HG03457 (cell line): ENCODE measurements around the gene SOX5.
"Not testable (repeated sequence)": the region's sequence is repeated elsewhere in the genome, so short reads cannot be mapped to it uniquely, and the experiment has no call there.

Source experiments
- ATAC-seq: cut with Tn5 transposase; IDR thresholded peaks from one replicate; pipeline ENCODE4 v1.9.1; 2021; ENCODE audit warnings: moderate number of reproducible peaks; ENCODE audit not compliant: unreplicated experiment

The SOX5 gene

DNA sequence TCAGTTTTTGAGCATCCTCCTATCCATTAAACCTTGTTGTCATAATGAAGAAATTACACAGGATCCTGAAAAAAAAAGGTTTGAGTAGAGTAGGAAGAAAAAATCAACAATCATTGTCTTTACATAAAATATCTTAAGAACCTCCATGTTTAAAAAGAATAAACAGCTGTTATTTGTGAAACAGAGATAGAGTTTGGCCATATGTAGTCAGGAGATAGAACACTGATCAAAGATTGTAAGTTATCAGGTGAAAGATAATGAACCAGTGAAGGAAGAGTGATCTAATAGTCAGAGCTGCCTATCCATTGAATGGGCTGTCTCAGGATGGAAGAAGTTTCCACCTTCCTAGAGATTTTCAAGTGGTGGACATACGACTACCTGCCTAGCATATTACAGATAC is 397.1 kb downstream of the SOX5 start:
- no peak for ATAC-seq

DNA sequence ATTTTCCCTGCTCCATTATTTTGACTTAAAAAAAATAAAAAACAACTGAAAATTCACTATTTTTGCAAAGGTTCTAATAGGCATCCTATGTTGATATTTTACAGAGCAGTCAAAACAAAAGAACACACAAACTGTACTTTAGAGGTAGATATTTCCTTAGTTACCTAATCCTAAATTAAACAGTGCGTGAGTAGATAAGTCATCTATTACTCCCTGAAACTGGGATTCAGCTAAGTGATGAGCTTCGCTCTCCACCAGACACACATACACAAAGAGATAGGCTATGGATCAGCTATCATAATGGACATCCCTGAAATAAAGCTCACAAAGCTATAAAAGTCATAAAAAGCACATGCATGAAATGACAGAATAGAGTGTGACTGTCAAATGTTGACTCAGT is 398.7 kb downstream of the SOX5 start:
- ATAC-seq = no peak

- no peak for ATAC-seq
Observed at GRCh38 chr12:23548742-23549141, 400.7 kb downstream of the SOX5 start.

GRCh38 chr12:23546756-23547155 is 402.7 kb downstream of the SOX5 start:
- no peak for ATAC-seq

DNA sequence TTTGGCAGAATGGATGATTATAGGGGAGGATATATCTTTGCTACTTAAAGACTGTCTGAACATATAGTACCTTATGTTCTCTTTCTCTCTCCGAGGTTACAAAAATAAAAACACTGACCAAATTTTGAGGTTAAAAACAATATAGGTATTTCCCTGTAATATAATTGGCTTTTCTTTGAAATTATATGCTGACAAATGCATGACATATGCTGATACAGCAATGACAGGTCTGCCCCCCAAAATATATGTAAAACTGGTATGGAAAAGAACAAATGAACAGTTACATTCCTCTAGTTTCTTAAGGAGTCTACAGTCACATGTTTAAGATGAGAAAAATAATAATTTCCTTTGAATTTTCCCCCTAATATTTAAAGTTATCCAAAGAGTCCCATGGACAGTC is 405.7 kb downstream of the SOX5 start:
- ATAC-seq = no peak

- ATAC-seq = no peak
Observed at GRCh38 chr12:23542187-23542586, 407.3 kb downstream of the SOX5 start.

DNA sequence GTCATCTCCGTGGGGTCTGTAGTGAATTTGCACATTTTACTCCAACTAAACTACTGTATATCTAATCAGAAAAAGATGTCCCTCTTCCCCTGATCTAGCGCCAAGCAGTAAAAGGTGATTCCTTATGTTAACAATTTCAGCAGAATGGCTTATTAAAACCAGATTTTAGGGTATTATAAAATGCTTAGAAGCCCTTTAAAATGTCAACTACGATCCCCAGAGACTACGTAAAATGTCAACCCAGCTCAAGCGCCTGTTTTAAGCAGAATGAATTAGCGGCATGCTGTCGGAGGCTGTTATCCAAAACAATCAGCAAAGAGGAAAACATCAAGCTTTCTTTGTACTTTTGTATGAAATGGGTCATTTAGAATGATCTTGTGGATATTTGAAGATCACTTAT is 408.9 kb downstream of the SOX5 start:
- no peak for ATAC-seq

GRCh38 chr12:23536293-23536692 is 413.2 kb downstream of the SOX5 start:
- peak; percentile 93 for ATAC-seq

DNA sequence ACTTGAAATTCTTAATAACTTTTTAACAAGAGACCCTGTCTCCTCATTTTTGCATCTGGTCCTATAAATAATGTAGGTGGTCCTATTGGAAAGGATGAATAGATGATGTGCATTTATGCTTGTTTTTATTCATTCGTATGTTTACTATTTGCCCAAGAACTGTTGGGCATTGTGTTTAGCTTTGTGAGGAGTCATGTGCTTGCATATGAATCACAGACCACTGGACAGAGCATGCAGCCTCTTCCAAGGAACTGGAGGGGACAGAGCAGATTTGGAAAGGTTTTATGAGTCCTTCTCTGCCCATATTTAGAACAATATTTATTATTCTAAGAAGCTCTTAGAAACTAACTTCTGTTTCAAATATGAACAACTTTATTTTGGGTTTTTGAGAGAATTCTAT is 414.0 kb downstream of the SOX5 start:
- no peak for ATAC-seq

DNA sequence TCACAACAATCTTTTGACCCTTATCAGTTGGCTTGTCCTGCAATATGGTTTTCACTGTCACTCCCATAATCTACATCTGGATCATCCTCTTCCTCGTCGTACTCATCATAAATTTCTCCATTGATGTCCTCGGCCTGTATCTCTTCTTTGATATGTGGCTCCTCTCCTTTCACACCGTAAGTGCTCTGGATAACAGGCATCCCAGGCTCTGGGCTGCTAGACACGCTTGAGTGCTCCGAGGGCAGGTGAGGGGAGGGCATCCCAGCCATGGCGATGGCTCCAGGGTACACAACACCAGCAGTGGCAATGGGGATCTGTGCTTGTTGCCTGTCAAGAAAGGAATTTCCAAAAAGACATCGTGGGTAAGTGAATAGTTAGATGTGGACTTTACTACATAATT is 415.3 kb downstream of the SOX5 start:
- ATAC-seq = no peak

DNA sequence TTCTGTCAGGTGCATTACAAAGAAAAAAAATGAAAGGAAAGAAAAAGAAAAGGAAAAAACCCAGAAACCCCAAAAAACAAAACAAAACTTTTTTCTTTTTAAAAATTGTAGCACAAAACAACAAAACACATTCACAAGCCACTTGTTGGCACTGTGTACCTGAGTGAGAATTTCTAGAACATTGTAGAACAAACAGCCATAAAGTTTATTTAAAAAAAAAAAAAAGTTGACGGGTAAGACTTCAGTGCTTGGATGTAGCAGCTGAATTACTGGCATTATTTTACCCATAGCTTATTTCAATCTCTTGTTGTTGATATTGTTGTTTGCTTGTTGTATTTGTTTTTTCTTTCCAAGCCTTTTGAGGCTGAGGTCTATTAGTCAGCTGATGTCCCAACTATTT is 415.8 kb downstream of the SOX5 start:
- ATAC-seq = no peak

- no peak for ATAC-seq
Observed at GRCh38 chr12:23533265-23533664, 416.2 kb downstream of the SOX5 start.

- no peak for ATAC-seq
Observed at GRCh38 chr12:23528316-23528715, 421.2 kb downstream of the SOX5 start.

DNA sequence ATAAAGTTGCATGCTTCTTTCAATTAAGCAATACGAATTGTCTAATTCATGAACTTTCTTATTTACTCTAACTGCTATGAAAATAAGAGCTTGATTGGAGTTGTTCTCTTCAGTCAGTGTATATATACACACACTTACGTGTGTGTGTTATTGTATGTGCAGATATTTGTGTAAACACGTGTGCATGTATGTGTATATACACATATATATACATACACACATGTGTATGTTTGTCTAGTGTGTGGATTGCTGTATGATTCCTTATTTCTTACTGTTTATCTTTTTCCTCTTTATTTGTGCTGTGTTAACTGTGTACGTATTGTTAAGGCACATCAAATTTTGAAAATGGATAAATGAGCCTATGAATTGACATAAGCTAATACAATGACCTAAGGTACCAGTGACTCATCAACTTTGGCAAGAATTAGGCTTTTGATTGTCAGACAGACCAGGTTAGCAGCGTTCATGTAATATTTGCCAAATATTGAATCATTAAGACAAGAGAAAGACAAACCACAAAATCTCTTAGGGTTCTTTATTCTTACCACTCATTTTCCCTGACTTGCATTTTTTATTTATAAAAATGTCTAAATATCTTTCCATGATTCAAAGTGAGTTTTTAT is 423.9 kb downstream of the SOX5 start:
- no peak for ATAC-seq

DNA sequence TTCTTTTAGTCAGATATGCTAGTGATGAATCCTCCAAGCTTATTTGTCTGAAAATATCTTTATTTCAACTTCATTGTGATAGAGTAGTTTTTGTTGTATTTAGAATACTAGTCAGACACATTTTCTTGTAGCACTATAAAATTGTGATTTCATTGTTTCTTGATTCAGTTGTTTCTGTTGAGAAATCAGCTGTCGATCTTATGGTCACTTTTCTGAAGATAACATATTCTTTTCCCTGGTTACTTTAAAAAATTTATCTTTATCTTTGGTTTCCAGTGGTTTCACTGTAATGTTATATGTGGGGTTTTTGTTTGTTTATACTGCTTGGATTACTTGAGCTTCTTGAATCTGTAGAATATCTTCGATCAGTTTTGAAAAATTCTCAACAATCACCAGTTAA is 426.1 kb downstream of the SOX5 start:
- ATAC-seq = no peak

DNA sequence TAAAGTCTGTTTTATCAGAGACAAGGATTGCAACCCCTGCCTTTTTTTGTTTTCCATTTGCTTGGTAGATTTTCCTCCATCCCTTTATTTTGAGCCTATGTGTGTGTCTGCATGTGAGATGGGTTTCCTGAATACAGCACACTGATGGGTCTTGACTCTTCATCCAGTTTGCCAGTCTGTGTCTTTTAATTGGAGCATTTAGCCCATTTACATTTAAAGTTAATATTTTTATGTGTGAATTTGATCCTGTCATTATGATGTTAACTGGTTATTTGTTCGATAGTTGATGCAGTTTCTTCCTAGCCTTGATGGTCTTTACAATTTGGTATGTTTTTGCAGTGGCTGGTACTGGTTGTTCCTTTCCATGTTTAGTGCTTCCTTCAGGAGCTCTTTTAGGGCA is 430.0 kb downstream of the SOX5 start:
- not testable (repeated sequence) for ATAC-seq

- not testable (repeated sequence) for ATAC-seq
Observed at GRCh38 chr12:23515785-23516184, 433.7 kb downstream of the SOX5 start.

DNA sequence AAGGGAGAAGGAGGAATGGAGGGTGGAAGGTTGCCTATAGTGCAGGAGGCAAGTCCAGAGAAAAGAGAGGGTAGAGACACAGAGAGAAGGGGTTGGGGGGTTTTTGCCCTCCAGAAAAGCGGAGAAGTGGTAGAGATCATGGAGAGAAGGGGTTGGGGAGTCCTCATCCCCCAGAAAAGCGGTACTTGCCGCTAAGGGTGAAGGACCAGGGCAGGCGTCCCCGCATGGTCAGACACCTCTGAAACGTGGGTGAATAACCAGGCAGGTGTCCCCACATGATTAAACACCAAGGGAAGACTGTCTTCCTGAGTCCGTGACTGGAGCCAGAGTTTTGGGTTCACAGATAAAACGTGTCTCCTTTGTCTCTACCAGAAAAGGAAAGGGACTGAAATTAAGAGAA is 439.0 kb downstream of the SOX5 start:
- ATAC-seq = no peak

- ATAC-seq = not testable (repeated sequence)
Observed at GRCh38 chr12:23509832-23510231, 439.6 kb downstream of the SOX5 start.

- ATAC-seq = not testable (repeated sequence)
Observed at GRCh38 chr12:23507785-23508184, 441.7 kb downstream of the SOX5 start.

DNA sequence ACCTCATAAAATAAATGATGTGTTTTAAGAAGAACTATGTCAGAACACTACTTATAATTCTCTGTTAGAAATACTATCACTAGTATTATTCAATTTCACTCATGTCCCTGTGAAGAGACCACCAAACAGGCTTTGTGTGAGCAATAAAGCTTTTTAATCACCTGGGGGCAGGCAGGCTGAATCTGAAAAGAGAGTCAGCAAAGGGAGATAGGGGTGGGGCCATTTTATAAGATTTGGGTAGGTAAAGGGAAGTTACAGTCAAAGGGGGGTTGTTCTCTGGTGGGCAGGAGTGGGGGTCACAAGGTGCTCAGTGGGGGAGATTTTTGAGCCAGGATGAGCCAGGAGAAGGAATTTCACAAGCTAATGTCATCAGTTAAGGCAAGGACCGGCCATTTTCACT is 443.7 kb downstream of the SOX5 start:
- not testable (repeated sequence) for ATAC-seq

DNA sequence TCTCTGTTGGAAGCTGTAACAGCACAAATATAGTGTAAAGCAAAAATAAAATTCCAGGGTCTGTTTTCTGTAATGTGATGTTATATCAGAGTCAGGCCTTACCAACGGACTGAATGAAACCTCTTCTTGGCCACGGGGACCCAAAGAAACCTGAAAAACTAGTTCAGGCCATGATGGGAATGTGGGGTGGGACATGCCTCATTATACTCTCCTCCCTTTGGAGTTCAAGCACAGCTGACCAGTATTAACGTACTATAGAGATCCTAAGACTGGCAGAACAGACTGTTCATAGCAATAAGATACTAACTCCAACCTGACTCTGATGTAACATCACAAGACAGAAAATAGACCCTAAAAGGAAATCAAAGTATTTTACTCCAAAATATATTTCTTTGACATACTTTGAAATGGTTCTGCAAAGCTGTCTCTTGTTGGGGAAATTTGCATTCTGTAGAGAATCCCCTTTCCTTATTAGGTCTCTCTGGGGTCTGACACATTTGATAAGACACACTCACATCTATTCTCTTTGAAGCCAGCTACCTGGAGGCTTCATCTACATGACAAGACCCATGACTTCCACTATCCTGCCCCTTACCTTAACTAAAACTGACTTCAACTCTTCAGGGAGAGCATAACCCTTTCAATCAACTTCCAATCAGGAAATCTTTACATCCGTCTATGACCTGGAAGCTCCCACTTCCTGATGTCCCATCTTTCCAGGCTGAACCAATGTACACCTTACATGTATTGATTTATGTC is 444.6 kb downstream of the SOX5 start:
- no peak for ATAC-seq

- ATAC-seq = no peak
Observed at GRCh38 chr12:23504043-23504442, 445.4 kb downstream of the SOX5 start.
